SK-N-SH treated with all-trans-retinoic acid at 6 μM for 48 hours (cell line): ENCODE results near the gene GSE1.

Experiments used
- BACH2 ChIP-seq: fragments of 250-450 bp; sonication (Bioruptor Pico); IDR thresholded peaks from 2 replicates; pipeline ENCODE4 v1.9.0; 2021; ENCODE audit warnings: mild to moderate bottlenecking, borderline replicate concordance
- CSRNP3 ChIP-seq: fragments of 250-450 bp; sonication (Bioruptor Pico); IDR thresholded peaks from 2 replicates; pipeline ENCODE4 v1.5.1; 2021; ENCODE audit warnings: mild to moderate bottlenecking, moderate library complexity
- OSR1 ChIP-seq: fragments of 250-450 bp; sonication (Bioruptor Pico); IDR thresholded peaks from 2 replicates; pipeline ENCODE4 v1.8.0; 2022; ENCODE audit warnings: moderate library complexity, mild to moderate bottlenecking, inconsistent platforms
- SNAI2 ChIP-seq: fragments of 250-450 bp; sonication (Bioruptor Pico); IDR thresholded peaks from 2 replicates; pipeline ENCODE4 v1.5.0; 2020; ENCODE audit warnings: mild to moderate bottlenecking, moderate library complexity
- TCF4 ChIP-seq: fragments of 250-450 bp; sonication (Bioruptor Pico); IDR thresholded peaks from 2 replicates; pipeline ENCODE4 v1.8.0; 2021; ENCODE audit warnings: mild to moderate bottlenecking, moderate library complexity, borderline replicate concordance
- ZFP3 ChIP-seq: fragments of 250-450 bp; sonication (Bioruptor Pico); IDR thresholded peaks from 2 replicates; pipeline ENCODE4 v1.5.0; 2020; ENCODE audit warnings: mild to moderate bottlenecking, moderate library complexity
- ZFP30 ChIP-seq: fragments of 450-650 bp; formaldehyde crosslinking; IDR thresholded peaks from 2 replicates; pipeline ENCODE4 v1.5.0; 2022; ENCODE audit warnings: mild to moderate bottlenecking, moderate library complexity
- ZNF70 ChIP-seq: fragments of 450-650 bp; formaldehyde crosslinking; IDR thresholded peaks from 2 replicates; pipeline ENCODE4 v1.5.0; 2020; ENCODE audit warnings: mild to moderate bottlenecking, moderate library complexity
- ZNF8 ChIP-seq: fragments of 450-650 bp; formaldehyde crosslinking; IDR thresholded peaks from 2 replicates; pipeline ENCODE4 v1.5.0; 2020; ENCODE audit warnings: mild to moderate bottlenecking, moderate library complexity

- TF ChIP-seq ZFP3 (no peak), BACH2 (CRISPR knock-in tag) (no peak), OSR1 (CRISPR knock-in tag) (no peak), TCF4 (CRISPR knock-in tag) (no peak), SNAI2 (CRISPR knock-in tag) (no peak), ZFP30 (CRISPR knock-in tag) (no peak), ZNF70 (CRISPR knock-in tag) (no peak), CSRNP3 (CRISPR knock-in tag) (no peak), ZNF8 (no peak)
These were observed 47.2 kb upstream of the GSE1 start for GRCh38 chr16:85565801-85566526.
